Ectodermal cell (in vitro differentiated cells): Measurements from ENCODE around the gene PTPA. TPM values are rescaled to one million over a fixed set of nuclear protein-coding genes. Genes with fewer than 3 reads are reported as not detected.

Experiments used
- H3K27ac ChIP-seq: 2 replicates; pipeline ENCODE4 v1.7.0; 2013; ENCODE audit warnings: mild to moderate bottlenecking, low read depth, low read length; ENCODE audit not compliant: insufficient read depth, poor library complexity, severe bottlenecking
- H3K27me3 ChIP-seq: 2 replicates; pipeline ENCODE4 v1.7.0; 2013; ENCODE audit warnings: mild to moderate bottlenecking, low read length; ENCODE audit not compliant: insufficient read depth, control insufficient read depth, poor library complexity, severe bottlenecking
- H3K36me3 ChIP-seq: one replicate; pipeline ENCODE4 v1.7.0; 2013; ENCODE audit warnings: low read length; ENCODE audit not compliant: control insufficient read depth, insufficient read depth
- H3K4me1 ChIP-seq: one replicate; pipeline ENCODE4 v1.7.0; 2013; ENCODE audit warnings: low read length; ENCODE audit not compliant: control insufficient read depth, insufficient read depth
- H3K4me3 ChIP-seq: 2 replicates; pipeline ENCODE4 v1.7.0; 2013; ENCODE audit warnings: low read depth, low read length, control low read depth; ENCODE audit not compliant: insufficient read depth
- H3K9me3 ChIP-seq: 2 replicates; pipeline ENCODE4 v1.7.0; 2013; ENCODE audit warnings: mild to moderate bottlenecking, low read length, moderate library complexity; ENCODE audit not compliant: control insufficient read depth
- WGBS, 2 experiments: methylation state at CpG; one replicate each; pipeline ENCODE4 v1.1.7; 2013; ENCODE audit warnings: missing lambda C conversion rate in 2 of 2; 5-methylcytosine and 5-hydroxymethylcytosine counted together
- polyA plus RNA-seq, 4 experiments: library from polyadenylated mRNA; stranded (reverse); fragments of 50-300 nt; gene quantifications; one replicate each; pipeline ENCODE4 v1.2.3, GENCODE V29; 2013

PTPA gene
- 169 TPM for polyA plus RNA-seq (2013, experiment 1 of 4)
- polyA plus RNA-seq (2013, experiment 2 of 4): 180 TPM
- polyA plus RNA-seq (2013, experiment 3 of 4): 125 TPM
- polyA plus RNA-seq (2013, experiment 4 of 4): 143 TPM

DNA sequence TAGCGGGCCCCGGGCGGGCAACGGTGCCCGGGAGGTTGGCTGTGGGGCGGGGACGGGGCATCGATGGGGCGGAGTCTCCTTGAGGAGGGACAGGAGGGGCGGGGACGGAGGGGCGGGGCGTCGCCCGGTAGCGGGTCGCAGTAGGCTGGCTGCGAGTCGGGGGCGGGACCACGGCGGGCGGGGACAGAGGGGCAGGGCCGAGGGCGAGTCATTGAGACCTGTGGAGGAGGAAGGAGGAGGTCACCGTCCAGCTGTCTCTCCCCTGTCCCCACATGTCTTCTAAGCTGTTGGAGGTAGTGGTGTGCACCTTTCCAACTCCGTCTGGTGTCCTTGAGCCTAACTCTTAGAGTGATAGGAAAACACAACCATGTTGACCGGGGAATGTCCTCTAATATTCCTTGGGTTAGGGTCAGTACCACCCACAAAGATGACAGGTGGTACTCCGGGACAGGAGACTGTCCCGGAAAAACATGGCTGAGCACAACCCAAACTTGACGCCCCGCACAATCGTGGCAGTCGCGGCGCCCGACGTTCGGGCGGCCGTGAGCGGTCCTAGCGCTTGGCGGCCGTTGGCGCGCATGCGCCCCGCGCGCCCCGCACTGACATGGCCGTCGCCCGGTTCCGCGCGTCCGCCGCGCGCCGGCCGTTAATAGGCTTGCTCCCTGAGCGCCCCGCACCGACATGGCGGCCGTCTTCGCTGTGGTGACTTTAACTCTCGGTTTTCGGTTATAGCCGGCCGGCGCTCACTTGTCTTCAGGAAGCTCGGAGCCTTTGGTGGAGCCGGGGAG is at the start of gene PTPA, which contains the start of gene CRAT:
TSS of gene PTPA (plus strand) at position 676 of the 788 bp plus-strand sequence. CDS start 186 bp downstream, outside the sequence.
TSS of gene CRAT (minus strand) at position 54 of the 788 bp plus-strand sequence. CDS start 284 bp downstream, outside the sequence.
- Histone ChIP-seq H3K27ac (peak within 1 kb of the TSS; percentile 83), H3K27me3 (peaks cover 21% of the 10 kb centered on the region), H3K4me1 (no peaks in the 10 kb centered on the region), H3K4me3 (peak within 1 kb of the TSS; percentile 77), H3K36me3 (no peaks in the 10 kb centered on the region), H3K9me3 (no peaks in the 10 kb centered on the region)
- 1% methylated on average over 77 of the region's 77 CpGs for WGBS, 2 experiments

DNA sequence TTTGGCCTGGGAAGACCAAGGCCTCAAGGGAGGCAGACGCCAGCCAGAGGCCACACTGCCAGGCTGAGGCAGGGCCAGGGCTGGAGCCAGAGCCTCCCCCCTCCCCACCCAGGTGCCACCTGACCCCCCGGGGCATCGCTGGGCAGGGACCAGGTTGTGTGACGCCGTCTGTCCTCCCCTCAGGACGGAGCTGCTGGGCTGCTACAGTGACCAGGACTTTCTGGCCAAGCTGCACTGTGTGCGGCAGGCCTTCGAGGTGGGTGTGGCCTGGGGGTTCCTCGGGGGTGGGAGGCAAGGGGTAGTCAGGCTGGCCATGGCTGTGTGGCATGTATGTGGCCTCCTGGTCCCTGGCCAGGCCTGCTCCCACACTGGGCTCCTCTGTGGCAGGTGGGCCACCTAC is 48.2 kb upstream of the PTPA start:
- Histone ChIP-seq H3K4me1 (no peaks in the 10 kb centered on the region), H3K27ac (no peak overlapping the region), H3K9me3 (no peaks in the 10 kb centered on the region), H3K4me3 (no peak overlapping the region), H3K36me3 (peaks cover 4% of the 10 kb centered on the region), H3K27me3 (no peaks in the 10 kb centered on the region)
- WGBS, 2 experiments: 93 to 94% methylated on average over 9 of the region's 9 CpGs

DNA sequence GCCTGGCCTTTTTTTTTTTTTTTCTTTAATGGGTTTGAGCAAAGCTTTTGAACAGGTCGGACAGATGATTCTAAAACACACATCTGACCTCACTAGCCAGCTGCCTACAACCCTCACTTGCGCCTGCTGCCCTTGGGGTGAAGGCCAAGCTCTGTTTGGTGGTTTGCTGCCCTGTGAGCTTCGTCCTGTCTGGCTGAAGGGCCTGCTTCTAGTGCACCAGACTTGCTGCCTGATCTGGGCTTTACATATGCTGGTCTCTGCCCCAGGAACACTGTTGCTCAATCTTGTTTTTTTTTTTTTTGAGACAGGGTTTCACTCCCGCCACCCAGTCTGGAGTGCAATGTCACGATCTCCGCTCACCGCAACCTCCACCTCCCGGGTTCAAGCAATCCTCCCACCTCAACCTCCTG is 46.7 kb upstream of the PTPA start:
- Histone ChIP-seq H3K4me1 (no peaks in the 10 kb centered on the region), H3K9me3 (no peaks in the 10 kb centered on the region), H3K36me3 (peaks cover 4% of the 10 kb centered on the region), H3K27ac (no peak overlapping the region), H3K4me3 (no peak overlapping the region), H3K27me3 (no peaks in the 10 kb centered on the region)
- WGBS, 2 experiments: 93 to 97% methylated on average over 8 of the region's 8 CpGs

DNA sequence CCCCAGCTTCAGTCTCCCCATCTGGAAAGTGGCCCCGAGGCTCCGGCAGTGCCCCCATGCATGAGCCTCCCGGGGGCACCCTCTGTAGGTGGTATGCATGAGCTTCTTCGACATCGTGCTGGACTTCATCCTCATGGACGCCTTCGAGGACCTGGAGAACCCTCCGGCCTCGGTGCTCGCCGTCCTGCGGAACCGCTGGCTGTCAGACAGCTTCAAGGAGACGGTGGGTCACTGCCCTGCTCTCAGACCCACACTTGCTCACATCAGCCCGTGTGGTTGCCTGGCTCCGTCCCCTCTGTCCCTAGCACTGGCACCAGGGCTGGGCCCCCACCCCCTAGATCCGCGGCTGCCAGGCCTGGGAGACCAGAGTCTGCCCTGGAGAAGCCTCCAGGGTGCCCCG is 43.1 kb upstream of the PTPA start:
- H3K36me3 ChIP-seq: peaks cover 4% of the 10 kb centered on the region
- no peaks in the 10 kb centered on the region for H3K27me3 ChIP-seq
- WGBS, 2 experiments: 95% methylated on average over 19 of the region's 19 CpGs
- no peak overlapping the region for H3K4me3 ChIP-seq
- no peak overlapping the region for H3K27ac ChIP-seq
- no peaks in the 10 kb centered on the region for H3K9me3 ChIP-seq
- H3K4me1 ChIP-seq: peaks cover 17% of the 10 kb centered on the region

DNA sequence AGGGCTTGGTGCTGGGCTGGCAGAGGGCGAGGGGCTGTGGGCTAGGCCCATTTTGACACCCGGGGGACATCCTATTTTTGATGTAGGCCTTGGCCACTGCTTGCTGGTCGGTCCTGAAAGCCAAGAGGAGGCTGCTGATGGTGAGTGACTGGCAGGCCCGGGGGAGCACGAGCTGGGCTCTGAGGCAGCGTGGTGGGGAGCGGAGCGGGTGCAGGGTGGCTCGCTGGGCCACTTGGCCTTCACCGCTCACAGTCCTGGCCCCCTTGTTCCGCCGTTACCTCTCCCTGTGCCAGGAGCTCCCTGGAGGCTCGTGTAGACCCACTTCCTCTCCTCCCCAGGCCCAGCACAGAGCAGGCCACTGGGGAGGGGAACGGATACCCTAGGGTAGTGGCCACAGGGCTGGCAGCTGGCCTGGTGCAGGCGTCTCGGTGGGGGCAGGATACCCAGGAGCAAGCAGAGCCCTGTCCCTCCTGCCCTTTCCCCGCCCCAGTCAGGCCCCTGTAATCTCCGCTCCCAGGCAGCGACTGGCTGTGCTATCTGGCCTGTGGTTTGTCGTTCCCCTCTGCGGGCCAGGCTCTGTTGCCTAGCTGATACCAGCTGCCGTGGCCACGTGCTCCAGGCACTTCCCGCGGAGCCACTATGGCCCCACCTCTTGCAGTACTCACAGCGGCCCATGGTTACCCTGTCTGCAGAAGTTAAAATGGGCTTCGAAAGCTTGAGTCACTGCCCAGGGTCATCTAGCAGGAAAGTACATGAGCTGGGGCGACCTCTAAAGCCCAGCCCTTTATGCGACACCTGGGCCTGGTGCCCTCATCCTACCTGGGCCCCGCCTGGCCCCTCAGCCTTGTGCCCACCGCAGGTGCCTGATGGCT is 42.0 kb upstream of the PTPA start:
- H3K9me3 ChIP-seq: no peaks in the 10 kb centered on the region
- H3K36me3 ChIP-seq: peaks cover 4% of the 10 kb centered on the region
- 92% methylated on average over 31 of the region's 31 CpGs for WGBS, 2 experiments
- no peak overlapping the region for H3K27ac ChIP-seq
- H3K4me3 ChIP-seq: no peak overlapping the region
- H3K27me3 ChIP-seq: no peaks in the 10 kb centered on the region
- H3K4me1 ChIP-seq: peaks cover 17% of the 10 kb centered on the region

DNA sequence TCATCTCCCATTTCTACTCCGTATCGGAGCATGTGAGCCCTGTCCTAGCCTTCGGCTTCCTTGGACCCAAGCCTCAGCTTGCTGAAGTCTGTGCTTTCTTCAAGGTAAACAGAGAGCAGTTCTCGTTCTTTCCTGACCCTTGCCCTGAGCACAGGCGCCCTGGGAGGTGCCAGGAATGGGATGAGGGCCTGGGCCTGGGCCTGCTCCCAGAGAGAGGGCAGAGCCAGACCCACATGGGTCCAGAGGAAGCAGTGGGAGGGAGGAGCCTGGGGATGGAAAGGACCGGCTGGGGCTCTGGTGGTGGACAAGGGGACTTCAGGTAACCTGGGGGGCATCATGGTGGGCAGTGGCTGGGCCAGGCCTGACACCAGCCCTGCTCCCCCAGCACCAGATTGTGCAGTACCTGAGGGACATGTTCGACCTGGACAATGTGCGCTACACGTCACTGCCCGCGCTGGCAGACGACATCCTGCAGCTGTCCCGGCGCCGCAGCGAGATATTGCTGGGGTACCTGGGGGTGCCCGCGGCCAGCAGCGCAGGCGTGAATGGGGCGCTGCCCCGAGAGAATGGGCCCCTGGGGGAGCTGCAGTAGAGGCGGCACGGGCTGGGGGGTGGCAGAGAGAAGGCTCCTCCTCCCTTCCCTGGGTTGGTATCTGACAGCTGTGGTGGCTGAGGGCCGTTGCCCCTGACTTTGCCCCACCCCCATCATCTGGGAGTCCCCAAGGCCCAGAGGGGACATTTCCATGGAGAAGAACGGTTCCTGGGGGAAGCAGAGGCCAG is 41.2 kb upstream of the PTPA start:
- H3K36me3 ChIP-seq: peaks cover 4% of the 10 kb centered on the region
- no peaks in the 10 kb centered on the region for H3K9me3 ChIP-seq

DNA sequence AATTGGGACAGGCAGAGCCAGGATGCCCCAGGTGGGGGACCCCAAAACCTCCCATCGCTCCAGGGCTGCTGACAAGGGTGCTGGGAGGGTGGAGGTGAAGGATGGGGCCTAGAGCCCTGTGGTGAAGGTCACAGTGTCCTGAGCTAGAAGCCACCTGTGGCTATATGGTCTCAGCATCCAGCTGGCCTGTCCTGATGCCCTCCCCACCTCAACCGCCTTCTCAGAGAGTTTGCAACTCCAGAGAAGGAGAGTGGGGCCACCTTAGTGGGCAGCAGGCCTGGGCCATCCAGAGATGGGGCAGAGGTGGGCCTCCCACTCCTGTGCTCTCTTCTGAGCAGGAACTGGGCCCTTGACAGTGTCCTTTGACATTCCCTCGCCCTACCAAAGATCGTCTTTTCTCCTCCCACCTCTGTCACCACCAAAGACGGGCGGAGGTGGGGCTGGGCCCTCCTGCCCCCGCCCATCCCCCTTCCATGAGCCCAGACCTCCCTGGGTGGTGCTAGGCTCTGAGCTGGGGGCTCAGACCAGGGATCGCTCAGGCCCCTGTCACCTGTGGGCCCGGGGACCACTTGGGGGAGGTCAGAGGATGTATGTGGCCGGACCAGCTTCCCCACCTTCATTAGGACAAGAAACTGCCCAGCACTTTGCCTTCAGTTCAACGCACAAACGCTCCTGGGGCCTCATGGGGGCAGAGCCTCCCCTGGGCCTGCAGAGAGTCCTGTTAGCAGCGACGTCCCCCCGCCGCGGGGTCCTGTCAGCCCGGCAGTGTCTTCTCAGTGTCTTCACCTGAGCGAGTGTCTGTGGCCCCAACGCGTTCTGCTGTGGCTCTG is 40.3 kb upstream of the PTPA start:
- Histone ChIP-seq H3K4me1 (peaks cover 17% of the 10 kb centered on the region), H3K9me3 (no peaks in the 10 kb centered on the region), H3K27me3 (no peaks in the 10 kb centered on the region), H3K4me3 (no peak overlapping the region), H3K27ac (peak overlapping the region; percentile 36), H3K36me3 (peaks cover 4% of the 10 kb centered on the region)
- WGBS, 2 experiments: 66 to 67% methylated on average over 21 of the region's 21 CpGs

More for the DNA sequence above, 41.2 kb upstream of the PTPA start:
- no peak overlapping the region for H3K27ac ChIP-seq
- 95% methylated on average over 26 of the region's 26 CpGs for WGBS, 2 experiments
- H3K27me3 ChIP-seq: no peaks in the 10 kb centered on the region
- H3K4me1 ChIP-seq: peaks cover 17% of the 10 kb centered on the region
- no peak overlapping the region for H3K4me3 ChIP-seq

DNA sequence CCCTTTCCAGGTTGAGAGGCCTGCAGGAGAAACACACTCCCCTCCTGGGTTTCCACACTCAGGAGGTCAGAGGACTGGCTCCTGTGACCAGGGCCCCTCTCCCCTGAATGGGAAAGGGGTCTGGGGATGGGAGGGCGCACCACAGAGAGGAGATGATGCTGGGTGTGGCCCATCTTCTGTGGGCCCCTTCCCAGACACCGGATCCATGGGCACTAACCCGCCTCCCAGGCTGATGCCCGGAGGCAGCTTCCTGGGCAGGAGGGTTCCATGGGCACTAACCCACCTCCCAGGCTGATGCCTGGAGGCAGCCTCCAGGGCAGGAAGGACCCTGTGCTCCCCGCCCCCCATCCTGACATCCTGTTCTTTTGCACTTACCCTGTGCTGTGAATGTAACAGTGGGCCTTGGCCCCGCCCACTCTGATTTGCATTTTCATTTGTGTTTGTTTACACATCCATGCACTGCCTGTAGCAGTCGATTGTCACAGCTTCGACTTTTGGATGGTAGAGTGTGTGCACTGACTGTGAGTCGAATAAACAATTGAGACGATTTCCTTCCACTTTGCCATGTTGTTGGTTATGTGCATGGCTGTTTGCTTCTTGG is 39.6 kb upstream of the PTPA start:
- H3K4me3 ChIP-seq: no peak overlapping the region
- peaks cover 4% of the 10 kb centered on the region for H3K36me3 ChIP-seq
- 61 to 63% methylated on average over 10 of the region's 10 CpGs for WGBS, 2 experiments
- no peaks in the 10 kb centered on the region for H3K9me3 ChIP-seq
- peaks cover 17% of the 10 kb centered on the region for H3K4me1 ChIP-seq
- H3K27me3 ChIP-seq: no peaks in the 10 kb centered on the region
- H3K27ac ChIP-seq: no peak overlapping the region

DNA sequence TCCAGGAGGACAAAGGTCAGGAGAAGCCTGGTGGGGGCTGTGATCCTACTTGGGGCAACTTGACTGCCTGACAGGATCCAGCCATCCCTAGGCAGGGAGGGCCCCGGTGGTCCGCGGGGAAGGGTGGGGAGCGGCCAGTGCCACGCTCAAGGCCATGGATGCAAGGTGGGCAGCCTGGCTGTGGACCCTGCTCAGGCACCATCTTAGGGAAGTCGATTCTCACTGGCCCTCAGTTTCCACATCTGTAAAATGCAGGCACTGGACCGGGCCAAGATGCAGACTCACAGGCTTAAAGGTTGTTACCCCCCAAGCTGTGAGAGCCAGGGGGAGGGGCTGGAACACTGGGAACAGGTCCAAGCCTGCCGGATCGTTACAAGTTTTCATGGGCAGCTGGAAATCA is 39.0 kb upstream of the PTPA start:
- no peaks in the 10 kb centered on the region for H3K9me3 ChIP-seq
- H3K4me1 ChIP-seq: peaks cover 17% of the 10 kb centered on the region
- H3K27ac ChIP-seq: no peak overlapping the region
- no peaks in the 10 kb centered on the region for H3K27me3 ChIP-seq
- no peak overlapping the region for H3K4me3 ChIP-seq
- peaks cover 3% of the 10 kb centered on the region for H3K36me3 ChIP-seq
- WGBS, 2 experiments: 79 to 83% methylated on average over 8 to 9 of the region's 9 CpGs
